ENCODE data around the gene GALNT6.
A peak's percentile ranks its signal among the peaks of the same experiment; 100 is the strongest.
"Not testable (repeated sequence)": the region's sequence is repeated elsewhere in the genome, so short reads cannot be mapped to it uniquely, and the experiment has no call there.

GALNT6 gene

GRCh38 chr12:51322452-51322851, 68.8 kb downstream of the GALNT6 start:
- no peak for DNase-seq (ENCODE audit: low read depth)

- no peak for DNase-seq (ENCODE audit: low read depth)
These were observed 69.3 kb downstream of the GALNT6 start for GRCh38 chr12:51321882-51322281.

- DNase-seq (ENCODE audit: low read depth), result no peak
These were observed 70.4 kb downstream of the GALNT6 start for GRCh38 chr12:51320695-51321320.

GRCh38 chr12:51320311-51320694, 70.9 kb downstream of the GALNT6 start:
- no peak for DNase-seq (ENCODE audit: low read depth)

GRCh38 chr12:51318846-51319599, 72.2 kb downstream of the GALNT6 start:
- DNase-seq (ENCODE audit: low read depth), result peak; percentile 31

GRCh38 chr12:51318057-51318806, 73.0 kb downstream of the GALNT6 start:
- DNase-seq (ENCODE audit: low read depth), result not testable (repeated sequence)

- no peak for DNase-seq (ENCODE audit: low read depth)
These were observed 79.8 kb downstream of the GALNT6 start for GRCh38 chr12:51311389-51311788.

GRCh38 chr12:51307655-51308593, 83.3 kb downstream of the GALNT6 start:
- DNase-seq (ENCODE audit: low read depth), result no peak

GRCh38 chr12:51306507-51306906, 84.7 kb downstream of the GALNT6 start:
- no peak for DNase-seq (ENCODE audit: low read depth)
